Hair follicle dermal papilla cell (primary cell): ENCODE data around the gene RASGRP1. TPM values are rescaled to one million over a fixed set of nuclear protein-coding genes. Genes with fewer than 3 reads are reported as not detected.

Source experiments
- total RNA-seq: library from RNA; depleted of rRNA; stranded (reverse); fragments of >200 nt; gene quantifications from 2 replicates; pipeline ENCODE4 v1.2.3, GENCODE V29; 2012

Gene RASGRP1
- total RNA-seq, result 0.24 and 0.32 TPM in 2 replicates

DNA sequence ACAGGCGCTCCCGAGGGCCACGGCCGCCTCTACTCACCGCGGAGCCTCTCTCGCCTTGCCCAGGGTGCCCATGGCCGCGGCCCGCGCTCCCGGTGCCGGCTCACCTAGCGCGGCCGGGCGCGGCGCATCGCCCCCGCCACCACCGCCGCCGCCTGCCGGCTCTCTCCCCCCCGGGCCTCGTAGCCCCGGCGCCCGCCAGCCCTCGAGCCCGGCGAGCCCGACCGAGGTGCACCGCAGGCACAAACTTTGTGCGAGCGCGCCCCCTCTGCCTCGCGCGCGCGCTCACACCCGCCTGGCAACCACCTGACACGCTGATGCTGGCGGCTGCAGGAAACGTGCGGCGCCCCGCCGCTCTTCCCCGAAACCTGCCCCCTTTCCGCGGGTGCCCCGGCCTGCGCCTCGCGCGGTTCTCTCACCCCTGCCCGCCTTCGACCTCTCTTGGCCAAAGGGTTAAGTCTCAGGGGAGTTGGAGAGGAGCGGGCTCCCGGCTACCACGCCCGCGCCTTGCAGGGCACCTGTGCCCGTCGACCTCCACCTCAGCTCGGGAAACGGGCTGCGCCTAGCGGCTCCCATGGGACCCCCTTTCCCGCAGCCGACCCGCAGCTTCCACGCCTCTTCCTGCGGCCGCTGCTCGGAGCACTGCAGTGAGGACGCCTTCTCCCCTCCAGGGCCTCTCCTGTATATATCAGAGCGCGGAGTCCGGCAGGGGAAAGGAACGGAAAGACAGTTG lies at the start of gene RASGRP1:
RASGRP1 (minus strand) TSS at position 258 of the 730 bp plus-strand sequence; CDS start at position 72, 186 bp downstream.

DNA sequence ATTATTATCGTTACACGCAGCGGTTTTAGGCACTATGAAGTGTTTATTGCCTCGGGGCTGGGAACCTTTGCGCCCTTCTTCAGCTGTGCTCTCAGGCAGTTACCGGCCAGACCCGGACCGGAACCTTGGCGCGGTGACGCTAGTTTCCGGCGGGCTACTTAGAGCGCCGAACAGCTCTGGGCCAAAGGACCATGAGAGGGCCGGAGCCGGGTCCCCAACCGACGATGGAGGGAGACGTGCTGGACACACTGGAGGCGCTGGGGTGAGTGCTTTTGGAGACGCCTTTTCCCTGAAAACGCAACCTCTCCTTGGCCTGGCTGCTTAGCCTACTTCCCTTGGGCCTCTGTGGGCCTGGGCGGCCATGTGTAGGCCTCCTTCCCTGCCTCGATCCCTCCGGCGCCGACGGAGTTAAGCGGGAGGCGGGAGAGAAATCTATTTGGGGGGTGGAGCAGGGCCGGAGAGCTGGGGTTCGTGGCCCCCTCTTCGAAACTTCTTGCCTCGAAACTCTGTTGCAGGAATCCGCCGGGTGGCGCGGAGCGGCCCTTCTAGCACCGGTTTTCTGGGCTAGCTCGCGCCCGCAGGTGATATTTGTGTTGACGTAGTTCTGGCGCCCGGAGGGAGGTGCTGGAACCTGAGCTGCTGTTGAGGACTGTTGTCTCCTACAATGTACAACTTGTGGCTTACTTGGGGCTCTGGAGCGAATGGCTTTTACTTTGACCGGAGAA lies 110.5 kb downstream of the RASGRP1 start, which contains the start of gene FAM98B:
FAM98B (plus strand) TSS at position 157 of the 725 bp plus-strand sequence; CDS start at position 192, 35 bp downstream.

Other genes starting within 250 kb of the RASGRP1 start
- 6.6 and 11.7 TPM in 2 replicates for gene FAM98B, start 110.7 kb downstream of the RASGRP1 start, total RNA-seq